HepG2 (cell line): Measurements from ENCODE around the gene ANAPC2. TPM values are rescaled to one million over a fixed set of nuclear protein-coding genes. Genes with fewer than 3 reads are reported as not detected.

Experiments used
- ATM ChIP-seq: fragments of 450-650 bp; IDR thresholded peaks from 2 replicates; pipeline ENCODE4 v1.7.1; 2017; ENCODE audit warnings: mild to moderate bottlenecking, borderline replicate concordance
- EP300 ChIP-seq, 3 experiments: sonication (generic) in 1 of 3; formaldehyde crosslinking in 1 of 3; IDR thresholded peaks; 2 replicates each; pipeline versions ENCODE4 v1.5.1 to v1.6.1; 2011 to 2020; ENCODE audit warnings: low read depth in 2 of 3, low read length in 2 of 3, borderline replicate concordance in 1 of 3, improper control_type of control experiment in 1 of 3, mild to moderate bottlenecking in 1 of 3, missing genetic modification reagents in 1 of 3, moderate library complexity in 1 of 3
- KDM4B ChIP-seq: sonication (generic); formaldehyde crosslinking; IDR thresholded peaks from 2 replicates; pipeline ENCODE4 v1.4.0; 2020; ENCODE audit warnings: missing genetic modification reagents
- NFIC ChIP-seq: IDR thresholded peaks from 2 replicates; pipeline ENCODE4 v1.6.1; 2012; ENCODE audit warnings: mild to moderate bottlenecking, low read length, inconsistent platforms
- NR2F2 ChIP-seq: IDR thresholded peaks from 2 replicates; pipeline ENCODE4 v1.6.1; 2012; ENCODE audit warnings: low read depth, inconsistent platforms, borderline replicate concordance
- SIX4 ChIP-seq: sonication (generic); formaldehyde crosslinking; IDR thresholded peaks from 2 replicates; pipeline ENCODE4 v1.4.0; 2020; ENCODE audit warnings: missing genetic modification reagents
- SYNCRIP ChIP-seq: fragments of 200-400 bp; formaldehyde crosslinking; IDR thresholded peaks from 2 replicates; pipeline ENCODE4 v1.6.1; 2018; ENCODE audit warnings: mild to moderate bottlenecking, low read depth, low read length; ENCODE audit not compliant: insufficient read depth
- ZMYM3 ChIP-seq: sonication (generic); formaldehyde crosslinking; IDR thresholded peaks from 2 replicates; pipeline ENCODE4 v1.5.1; 2020; ENCODE audit warnings: mild to moderate bottlenecking, missing genetic modification reagents
- ZNF205 ChIP-seq: IDR thresholded peaks from 2 replicates; pipeline ENCODE4 v1.6.1; 2018; ENCODE audit warnings: missing biosample characterization, missing genetic modification reagents
- ZNF616 ChIP-seq: sonication (generic); formaldehyde crosslinking; IDR thresholded peaks from 2 replicates; pipeline ENCODE4 v1.5.0; 2020; ENCODE audit warnings: low read depth, mild to moderate bottlenecking, missing genetic modification reagents
- ZNF674 ChIP-seq: sonication (generic); formaldehyde crosslinking; IDR thresholded peaks from 2 replicates; pipeline ENCODE4 v1.5.0; 2020; ENCODE audit warnings: low read depth, mild to moderate bottlenecking, missing genetic modification reagents
- ZNF678 ChIP-seq: sonication (generic); formaldehyde crosslinking; IDR thresholded peaks from 2 replicates; pipeline ENCODE4 v1.4.0; 2020; ENCODE audit warnings: mild to moderate bottlenecking, missing genetic modification reagents
- ZSCAN21 ChIP-seq: sonication (generic); formaldehyde crosslinking; IDR thresholded peaks from 2 replicates; pipeline ENCODE4 v1.8.0; 2022; ENCODE audit warnings: mild to moderate bottlenecking, missing genetic modification reagents, moderate library complexity, borderline replicate concordance
- polyA plus RNA-seq, 8 experiments: library from polyadenylated mRNA; depleted of rRNA in 3 of 8; stranded (reverse) in 7 of 8; unstranded in 1 of 8; fragments of >200 nt; fragmentation: Illumina TruSeq in 4 of 8; extraction: Trizol in 4 of 8; gene quantifications; 2 replicates each; pipeline versions ENCODE4 v1.2.1 to v1.2.3, GENCODE V29; 2011 to 2016; ENCODE audit warnings: low read depth in 4 of 8, missing spikeins in 1 of 8, mixed read lengths in 1 of 8; ENCODE audit not compliant: insufficient read depth in 1 of 8
- total RNA-seq, 5 experiments: library from RNA; depleted of rRNA; stranded (reverse); fragments of >200 nt; fragmentation: Illumina TruSeq; extraction: Trizol; gene quantifications; 2 replicates each; pipeline ENCODE4 v1.2.3, GENCODE V29; 2016; ENCODE audit warnings: low read depth in 1 of 5
- TF ChIP-seq, protein P1 (sequence below): sonication (generic); formaldehyde crosslinking; IDR thresholded peaks from 2 replicates; pipeline ENCODE4 v1.4.0; 2020; ENCODE audit warnings: mild to moderate bottlenecking, missing genetic modification reagents
- TF ChIP-seq, protein P2 (sequence below): sonication (generic); formaldehyde crosslinking; conservative IDR thresholded peaks from 2 replicates; pipeline ENCODE4 v1.4.0; 2020; ENCODE audit warnings: mild to moderate bottlenecking, missing genetic modification reagents, moderate library complexity
- TF ChIP-seq, protein P3 (sequence below): sonication (generic); formaldehyde crosslinking; IDR thresholded peaks from 2 replicates; pipeline ENCODE4 v1.8.0; 2023; ENCODE audit warnings: mild to moderate bottlenecking, missing genetic modification reagents
- TF ChIP-seq, protein P4 (sequence below): sonication (generic); formaldehyde crosslinking; IDR thresholded peaks from 2 replicates; pipeline ENCODE4 v1.4.0; 2020; ENCODE audit warnings: mild to moderate bottlenecking, missing genetic modification reagents
- TF ChIP-seq, protein P5 (sequence below): sonication (generic); formaldehyde crosslinking; IDR thresholded peaks from 2 replicates; pipeline ENCODE4 v1.5.0; 2020; ENCODE audit warnings: missing genetic modification reagents
- TF ChIP-seq, protein P6 (sequence below): sonication (generic); formaldehyde crosslinking; IDR thresholded peaks from 2 replicates; pipeline ENCODE4 v1.5.0; 2020; ENCODE audit warnings: missing genetic modification reagents

The ANAPC2 gene
- total and polyA plus RNA-seq, 2 of the 13 experiments (the other 11 are each of a cell fraction or from before 2014, with no cell fraction given) = 12.3 to 15.4 TPM

DNA sequence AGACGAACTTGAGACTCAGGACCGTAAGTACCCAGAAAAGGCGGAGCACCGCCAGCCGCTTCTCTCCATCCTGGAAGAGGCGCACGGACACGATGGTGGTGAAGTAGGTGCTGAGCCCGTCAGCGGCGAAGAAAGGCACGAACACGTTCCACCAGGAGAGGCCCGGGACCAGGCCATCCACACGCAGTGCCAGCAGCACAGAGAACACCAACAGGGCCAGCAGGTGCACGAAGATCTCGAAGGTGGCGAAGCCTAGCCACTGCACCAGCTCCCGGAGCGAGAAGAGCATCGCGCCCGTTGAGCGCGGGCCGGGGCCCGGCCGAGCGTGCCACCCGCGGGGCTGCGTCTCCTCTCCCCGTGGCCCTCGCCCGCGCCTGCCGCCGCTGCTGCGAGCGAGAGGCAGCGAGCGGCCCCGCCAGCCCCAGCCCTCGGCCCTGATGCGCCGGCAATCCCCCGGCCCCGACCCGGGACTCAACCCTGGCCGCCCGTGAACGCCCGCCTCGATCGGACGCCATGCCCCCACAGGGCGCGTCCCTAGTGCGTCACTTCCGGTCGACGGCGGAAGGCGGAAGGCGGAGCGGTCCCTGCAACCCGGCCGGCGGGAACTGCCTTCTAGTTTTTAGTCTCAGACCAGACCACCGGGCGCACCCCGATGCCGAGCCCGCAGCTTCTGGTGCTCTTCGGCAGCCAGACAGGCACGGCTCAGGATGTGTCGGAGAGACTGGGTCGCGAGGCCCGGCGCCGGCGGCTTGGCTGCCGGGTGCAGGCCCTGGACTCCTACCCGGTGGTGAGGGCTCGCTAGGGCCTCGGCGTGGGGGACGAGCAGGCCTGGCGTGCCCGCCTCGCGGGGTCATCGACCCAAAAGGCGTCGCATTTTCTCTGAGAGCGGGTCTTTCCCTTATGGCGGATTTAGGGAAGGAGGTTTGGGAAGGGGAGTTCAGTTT is 17.0 kb upstream of the ANAPC2 start, which contains the start of the genes NDOR1 and TMEM203 (continued):
- TF ChIP-seq, protein P1, sequence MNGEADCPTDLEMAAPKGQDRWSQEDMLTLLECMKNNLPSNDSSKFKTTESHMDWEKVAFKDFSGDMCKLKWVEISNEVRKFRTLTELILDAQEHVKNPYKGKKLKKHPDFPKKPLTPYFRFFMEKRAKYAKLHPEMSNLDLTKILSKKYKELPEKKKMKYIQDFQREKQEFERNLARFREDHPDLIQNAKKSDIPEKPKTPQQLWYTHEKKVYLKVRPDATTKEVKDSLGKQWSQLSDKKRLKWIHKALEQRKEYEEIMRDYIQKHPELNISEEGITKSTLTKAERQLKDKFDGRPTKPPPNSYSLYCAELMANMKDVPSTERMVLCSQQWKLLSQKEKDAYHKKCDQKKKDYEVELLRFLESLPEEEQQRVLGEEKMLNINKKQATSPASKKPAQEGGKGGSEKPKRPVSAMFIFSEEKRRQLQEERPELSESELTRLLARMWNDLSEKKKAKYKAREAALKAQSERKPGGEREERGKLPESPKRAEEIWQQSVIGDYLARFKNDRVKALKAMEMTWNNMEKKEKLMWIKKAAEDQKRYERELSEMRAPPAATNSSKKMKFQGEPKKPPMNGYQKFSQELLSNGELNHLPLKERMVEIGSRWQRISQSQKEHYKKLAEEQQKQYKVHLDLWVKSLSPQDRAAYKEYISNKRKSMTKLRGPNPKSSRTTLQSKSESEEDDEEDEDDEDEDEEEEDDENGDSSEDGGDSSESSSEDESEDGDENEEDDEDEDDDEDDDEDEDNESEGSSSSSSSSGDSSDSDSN (CRISPR knock-in tag) = peak; percentile 73
- TF ChIP-seq, protein P2, sequence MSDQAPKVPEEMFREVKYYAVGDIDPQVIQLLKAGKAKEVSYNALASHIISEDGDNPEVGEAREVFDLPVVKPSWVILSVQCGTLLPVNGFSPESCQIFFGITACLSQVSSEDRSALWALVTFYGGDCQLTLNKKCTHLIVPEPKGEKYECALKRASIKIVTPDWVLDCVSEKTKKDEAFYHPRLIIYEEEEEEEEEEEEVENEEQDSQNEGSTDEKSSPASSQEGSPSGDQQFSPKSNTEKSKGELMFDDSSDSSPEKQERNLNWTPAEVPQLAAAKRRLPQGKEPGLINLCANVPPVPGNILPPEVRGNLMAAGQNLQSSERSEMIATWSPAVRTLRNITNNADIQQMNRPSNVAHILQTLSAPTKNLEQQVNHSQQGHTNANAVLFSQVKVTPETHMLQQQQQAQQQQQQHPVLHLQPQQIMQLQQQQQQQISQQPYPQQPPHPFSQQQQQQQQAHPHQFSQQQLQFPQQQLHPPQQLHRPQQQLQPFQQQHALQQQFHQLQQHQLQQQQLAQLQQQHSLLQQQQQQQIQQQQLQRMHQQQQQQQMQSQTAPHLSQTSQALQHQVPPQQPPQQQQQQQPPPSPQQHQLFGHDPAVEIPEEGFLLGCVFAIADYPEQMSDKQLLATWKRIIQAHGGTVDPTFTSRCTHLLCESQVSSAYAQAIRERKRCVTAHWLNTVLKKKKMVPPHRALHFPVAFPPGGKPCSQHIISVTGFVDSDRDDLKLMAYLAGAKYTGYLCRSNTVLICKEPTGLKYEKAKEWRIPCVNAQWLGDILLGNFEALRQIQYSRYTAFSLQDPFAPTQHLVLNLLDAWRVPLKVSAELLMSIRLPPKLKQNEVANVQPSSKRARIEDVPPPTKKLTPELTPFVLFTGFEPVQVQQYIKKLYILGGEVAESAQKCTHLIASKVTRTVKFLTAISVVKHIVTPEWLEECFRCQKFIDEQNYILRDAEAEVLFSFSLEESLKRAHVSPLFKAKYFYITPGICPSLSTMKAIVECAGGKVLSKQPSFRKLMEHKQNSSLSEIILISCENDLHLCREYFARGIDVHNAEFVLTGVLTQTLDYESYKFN (CRISPR knock-in tag) = 0 out of 2 replicates have a peak, but pooled peaks have one; percentile 7
- TF ChIP-seq, protein P3, sequence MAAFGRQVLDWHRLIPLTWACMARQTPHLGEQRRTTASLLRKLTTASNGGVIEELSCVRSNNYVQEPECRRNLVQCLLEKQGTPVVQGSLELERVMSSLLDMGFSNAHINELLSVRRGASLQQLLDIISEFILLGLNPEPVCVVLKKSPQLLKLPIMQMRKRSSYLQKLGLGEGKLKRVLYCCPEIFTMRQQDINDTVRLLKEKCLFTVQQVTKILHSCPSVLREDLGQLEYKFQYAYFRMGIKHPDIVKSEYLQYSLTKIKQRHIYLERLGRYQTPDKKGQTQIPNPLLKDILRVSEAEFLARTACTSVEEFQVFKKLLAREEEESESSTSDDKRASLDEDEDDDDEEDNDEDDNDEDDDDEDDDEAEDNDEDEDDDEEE = no peak
- TF ChIP-seq ATM (no peak), ZNF616 (CRISPR knock-in tag) (no peak), ZSCAN21 (CRISPR knock-in tag) (no peak), EP300 (IDR thresholded peaks at IDR 0.05; ENCODE audit: low read depth in 2 of 2, low read length in 2 of 2) (no peak), EP300 (CRISPR knock-in tag; IDR thresholded peaks at IDR 0.05; ENCODE audit: borderline replicate concordance) (no peak), ZNF205 (CRISPR knock-in tag) (peak; percentile 66), ZNF674 (CRISPR knock-in tag) (no peak), ZNF678 (CRISPR knock-in tag) (no peak), NFIC (no peak), NR2F2 (no peak), ZMYM3 (CRISPR knock-in tag) (no peak), SYNCRIP (no peak), KDM4B (CRISPR knock-in tag) (peak; percentile 49; the same call in 1 of the 2 replicates), SIX4 (CRISPR knock-in tag) (peak; percentile 46; the same call in 1 of the 2 replicates)
- TF ChIP-seq, protein P4, sequence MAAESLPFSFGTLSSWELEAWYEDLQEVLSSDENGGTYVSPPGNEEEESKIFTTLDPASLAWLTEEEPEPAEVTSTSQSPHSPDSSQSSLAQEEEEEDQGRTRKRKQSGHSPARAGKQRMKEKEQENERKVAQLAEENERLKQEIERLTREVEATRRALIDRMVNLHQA (CRISPR knock-in tag) = no peak
- TF ChIP-seq, protein P5, sequence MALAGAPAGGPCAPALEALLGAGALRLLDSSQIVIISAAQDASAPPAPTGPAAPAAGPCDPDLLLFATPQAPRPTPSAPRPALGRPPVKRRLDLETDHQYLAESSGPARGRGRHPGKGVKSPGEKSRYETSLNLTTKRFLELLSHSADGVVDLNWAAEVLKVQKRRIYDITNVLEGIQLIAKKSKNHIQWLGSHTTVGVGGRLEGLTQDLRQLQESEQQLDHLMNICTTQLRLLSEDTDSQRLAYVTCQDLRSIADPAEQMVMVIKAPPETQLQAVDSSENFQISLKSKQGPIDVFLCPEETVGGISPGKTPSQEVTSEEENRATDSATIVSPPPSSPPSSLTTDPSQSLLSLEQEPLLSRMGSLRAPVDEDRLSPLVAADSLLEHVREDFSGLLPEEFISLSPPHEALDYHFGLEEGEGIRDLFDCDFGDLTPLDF = peak; percentile 89
- TF ChIP-seq, protein P6, sequence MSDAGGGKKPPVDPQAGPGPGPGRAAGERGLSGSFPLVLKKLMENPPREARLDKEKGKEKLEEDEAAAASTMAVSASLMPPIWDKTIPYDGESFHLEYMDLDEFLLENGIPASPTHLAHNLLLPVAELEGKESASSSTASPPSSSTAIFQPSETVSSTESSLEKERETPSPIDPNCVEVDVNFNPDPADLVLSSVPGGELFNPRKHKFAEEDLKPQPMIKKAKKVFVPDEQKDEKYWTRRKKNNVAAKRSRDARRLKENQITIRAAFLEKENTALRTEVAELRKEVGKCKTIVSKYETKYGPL (CRISPR knock-in tag) = no peak; the same call in 1 of the 2 replicates
